ENCODE data around the gene PKN1. TPM values are rescaled to one million over a fixed set of nuclear protein-coding genes. Genes with fewer than 3 reads are reported as not detected.
A peak's percentile ranks its signal among the peaks of the same experiment; 100 is the strongest.

The PKN1 gene
- total RNA-seq, 1 donor from 2014 or later = 106 TPM

GRCh38 chr19:14416817-14417231 lies 16.3 kb upstream of the PKN1 start:
- Mint-ChIP-seq H3K27me3 (no peaks in the 10 kb centered on the region), H3K27ac (peak overlapping the region; percentile 63), H3K4me3 (ENCODE audit: low read depth) (peak overlapping the region; percentile 59), H3K36me3 (ENCODE audit: insufficient read depth) (peaks cover 4% of the 10 kb centered on the region), H3K4me1 (ENCODE audit: low read depth) (peaks cover 12% of the 10 kb centered on the region), H3K9me3 (ENCODE audit: low read depth) (no peaks in the 10 kb centered on the region)
- no peak for TF ChIP-seq CTCF (IDR thresholded peaks at IDR 0.05; ENCODE audit: unreplicated experiment)
- no peak for DNase-seq (ENCODE audit: low spot score, unreplicated experiment)

- peak overlapping the region; percentile 98 for H3K27ac Mint-ChIP-seq
- peaks cover 4% of the 10 kb centered on the region for H3K36me3 Mint-ChIP-seq (ENCODE audit: insufficient read depth)
- H3K4me3 Mint-ChIP-seq (ENCODE audit: low read depth) = peak overlapping the region; percentile 93
- H3K27me3 Mint-ChIP-seq = no peaks in the 10 kb centered on the region
- no peaks in the 10 kb centered on the region for H3K9me3 Mint-ChIP-seq (ENCODE audit: low read depth)
- peak; percentile 76 for DNase-seq (ENCODE audit: low spot score, unreplicated experiment)
- TF ChIP-seq CTCF (IDR thresholded peaks at IDR 0.05; ENCODE audit: unreplicated experiment) = no peak
- peaks cover 12% of the 10 kb centered on the region for H3K4me1 Mint-ChIP-seq (ENCODE audit: low read depth)
Observed at GRCh38 chr19:14418856-14419105, 14.3 kb upstream of the PKN1 start.

- H3K36me3 Mint-ChIP-seq (ENCODE audit: insufficient read depth) = peaks cover 4% of the 10 kb centered on the region
- no peaks in the 10 kb centered on the region for H3K27me3 Mint-ChIP-seq
- peak within 1 kb of the TSS; percentile 93 for H3K4me3 Mint-ChIP-seq (ENCODE audit: low read depth)
- peak; percentile 89 for DNase-seq (ENCODE audit: low spot score, unreplicated experiment)
- no peaks in the 10 kb centered on the region for H3K9me3 Mint-ChIP-seq (ENCODE audit: low read depth)
- peaks cover 12% of the 10 kb centered on the region for H3K4me1 Mint-ChIP-seq (ENCODE audit: low read depth)
- peak within 1 kb of the TSS; percentile 98 for H3K27ac Mint-ChIP-seq
- TF ChIP-seq CTCF (IDR thresholded peaks at IDR 0.05; ENCODE audit: unreplicated experiment) = no peak
Observed at GRCh38 chr19:14419106-14419813, 13.8 kb upstream of the PKN1 start, which contains the start of gene DDX39A. Gene DDX39A (minus strand): TSS chr19:14419341. CDS start chr19:14413220, 6,121 bp downstream.

- DNase-seq (ENCODE audit: low spot score, unreplicated experiment) = no peak
- H3K9me3 Mint-ChIP-seq (ENCODE audit: low read depth) = no peaks in the 10 kb centered on the region
- peaks cover 6% of the 10 kb centered on the region for H3K27me3 Mint-ChIP-seq
- H3K4me1 Mint-ChIP-seq (ENCODE audit: low read depth) = no peaks in the 10 kb centered on the region
- no peak for TF ChIP-seq CTCF (IDR thresholded peaks at IDR 0.05; ENCODE audit: unreplicated experiment)
- no peak overlapping the region for H3K27ac Mint-ChIP-seq
- no peaks in the 10 kb centered on the region for H3K36me3 Mint-ChIP-seq (ENCODE audit: insufficient read depth)
- no peak overlapping the region for H3K4me3 Mint-ChIP-seq (ENCODE audit: low read depth)
Observed at GRCh38 chr19:14425696-14426138, 7.4 kb upstream of the PKN1 start.

- TF ChIP-seq CTCF (IDR thresholded peaks at IDR 0.05; ENCODE audit: unreplicated experiment) = no peak
- DNase-seq (ENCODE audit: low spot score, unreplicated experiment) = no peak
- no peak overlapping the region for H3K4me3 Mint-ChIP-seq (ENCODE audit: low read depth)
Observed at GRCh38 chr19:14427461-14427860, 5.6 kb upstream of the PKN1 start.

More at GRCh38 chr19:14427461-14427860, 5.6 kb upstream of the PKN1 start:
- H3K27ac Mint-ChIP-seq = no peak overlapping the region
- no peaks in the 10 kb centered on the region for H3K9me3 Mint-ChIP-seq (ENCODE audit: low read depth)
- no peaks in the 10 kb centered on the region for H3K4me1 Mint-ChIP-seq (ENCODE audit: low read depth)
- H3K27me3 Mint-ChIP-seq = peaks cover 12% of the 10 kb centered on the region
- H3K36me3 Mint-ChIP-seq (ENCODE audit: insufficient read depth) = no peaks in the 10 kb centered on the region
